Measurements from ENCODE around the gene UGT1A8.

UGT1A8 gene

DNA sequence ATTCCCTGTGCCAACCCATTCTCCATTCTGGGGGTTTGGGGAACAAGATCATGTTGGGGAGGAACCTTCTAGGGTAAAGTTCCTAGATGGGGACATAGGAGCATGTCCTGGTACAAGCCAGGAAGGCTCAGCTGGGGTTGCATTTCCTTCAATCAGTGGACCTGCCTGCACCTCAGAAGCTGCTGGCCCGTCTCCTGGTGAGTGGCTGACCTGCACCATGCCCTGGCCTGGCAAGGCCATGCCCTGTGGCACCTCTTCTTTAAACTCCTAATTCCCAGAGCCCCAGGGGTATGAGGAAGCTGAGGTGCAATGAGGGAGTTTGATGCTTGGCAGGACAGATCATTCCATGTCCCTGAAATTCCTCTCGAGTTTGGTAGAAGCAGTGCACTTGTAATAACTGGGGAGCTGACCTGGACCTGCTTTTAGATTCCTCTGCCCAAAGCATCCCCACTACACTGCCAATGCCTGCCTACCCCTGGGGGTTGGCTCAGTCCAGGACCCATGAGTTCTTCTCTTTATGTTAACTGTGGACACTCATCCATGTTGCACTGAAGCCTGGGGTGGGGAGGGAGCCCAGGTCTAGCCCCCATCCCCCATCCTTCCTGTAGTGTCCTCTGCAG is 186.0 kb downstream of the UGT1A8 start:
- no peak for DNase-seq

DNA sequence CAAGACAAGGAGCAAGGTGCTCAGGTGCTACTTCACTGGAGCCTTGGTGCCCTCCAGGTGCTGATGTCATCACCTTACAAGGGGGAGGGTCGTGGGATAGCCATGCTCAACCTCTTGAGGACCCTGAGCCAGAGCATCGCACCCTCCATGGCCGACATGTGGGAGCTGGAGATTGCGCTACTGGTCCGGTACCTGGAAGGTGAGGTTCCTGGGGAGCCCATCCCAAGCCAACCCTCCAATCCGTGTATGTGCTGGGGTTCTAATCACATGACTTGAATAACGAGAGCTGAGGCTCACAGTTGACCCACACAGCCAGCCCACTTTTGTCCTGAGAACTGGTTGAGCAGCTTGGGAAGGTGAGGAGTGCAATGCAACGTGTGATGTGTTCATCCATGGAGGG is 186.6 kb downstream of the UGT1A8 start:
- no peak for DNase-seq

DNA sequence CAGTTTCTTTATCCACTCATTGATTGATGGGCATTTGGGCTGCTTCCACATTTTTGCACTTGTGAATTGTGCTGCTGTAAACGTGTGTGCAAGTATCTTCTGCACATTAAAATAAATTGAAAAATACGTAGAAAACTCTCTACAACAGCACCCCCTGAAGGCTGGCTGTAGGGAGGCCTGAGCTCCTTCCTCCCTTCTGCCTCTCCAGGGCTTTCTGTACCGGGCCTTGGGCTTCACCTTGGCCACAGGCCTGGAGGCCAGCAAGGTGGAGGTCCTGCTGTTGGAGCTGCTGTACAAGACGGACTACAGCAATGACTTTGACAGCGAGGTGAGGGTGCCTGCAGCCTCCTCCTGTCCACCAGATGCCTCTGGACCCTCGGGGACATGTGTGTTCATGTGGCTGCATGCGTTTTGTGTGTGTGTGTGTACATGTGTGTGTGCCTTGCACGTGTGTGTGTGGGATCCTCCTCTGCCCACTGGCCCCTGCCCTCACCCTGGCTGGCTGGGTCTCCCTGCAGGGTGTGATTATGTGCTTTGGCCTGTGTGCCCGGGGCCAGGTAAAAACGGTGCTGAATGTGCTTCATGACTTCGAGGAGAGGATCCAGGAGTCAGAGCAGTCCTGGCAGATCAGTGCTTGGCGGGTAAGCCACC is 189.9 kb downstream of the UGT1A8 start:
- no peak for DNase-seq

DNA sequence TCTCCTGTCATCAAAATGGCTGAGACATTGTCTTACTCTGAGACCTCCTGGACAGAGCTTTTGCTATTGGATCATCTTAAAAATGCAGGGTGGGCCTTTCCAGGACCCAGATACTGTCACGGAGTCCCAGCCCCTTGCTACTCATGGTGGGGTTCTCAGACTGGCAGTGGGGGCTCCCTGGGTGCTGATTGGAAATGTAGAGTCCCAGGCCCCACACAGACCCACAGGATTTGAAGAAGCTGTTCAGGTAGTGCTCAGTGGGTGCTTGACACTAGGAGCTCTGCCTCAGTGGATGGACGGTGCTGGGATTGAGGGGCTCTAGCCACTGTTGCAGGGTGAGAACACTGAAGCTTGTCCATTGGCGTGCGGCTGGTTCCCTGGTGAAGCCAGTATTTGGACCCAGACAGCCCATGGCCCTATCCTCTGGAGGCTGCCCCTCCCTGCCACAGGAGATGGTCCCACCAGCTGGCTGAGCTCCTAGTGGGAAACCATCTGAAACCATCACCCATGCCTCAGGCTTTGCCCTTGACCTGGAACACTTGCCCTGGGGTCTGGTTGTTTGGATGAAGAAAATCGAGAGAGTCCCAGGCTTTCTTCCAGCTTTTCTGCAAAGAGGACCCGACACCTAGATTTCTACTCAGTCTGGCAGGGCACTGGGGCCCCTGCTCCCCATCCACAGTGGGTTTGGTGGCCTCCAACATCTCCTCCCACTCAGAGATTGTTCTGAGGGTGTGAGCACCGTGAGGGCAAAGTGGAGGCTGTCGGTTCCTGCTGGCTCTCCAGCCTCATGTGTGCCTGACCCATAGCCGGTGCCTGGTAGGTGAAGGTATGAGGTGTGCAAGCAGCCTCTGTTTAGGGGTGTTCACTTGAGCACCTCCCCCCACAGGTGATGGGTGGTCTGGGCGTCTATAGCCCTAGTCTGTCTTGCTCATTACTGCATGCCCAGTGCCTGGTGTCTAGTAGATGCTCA is 190.8 kb downstream of the UGT1A8 start:
- DNase-seq, result no peak

DNA sequence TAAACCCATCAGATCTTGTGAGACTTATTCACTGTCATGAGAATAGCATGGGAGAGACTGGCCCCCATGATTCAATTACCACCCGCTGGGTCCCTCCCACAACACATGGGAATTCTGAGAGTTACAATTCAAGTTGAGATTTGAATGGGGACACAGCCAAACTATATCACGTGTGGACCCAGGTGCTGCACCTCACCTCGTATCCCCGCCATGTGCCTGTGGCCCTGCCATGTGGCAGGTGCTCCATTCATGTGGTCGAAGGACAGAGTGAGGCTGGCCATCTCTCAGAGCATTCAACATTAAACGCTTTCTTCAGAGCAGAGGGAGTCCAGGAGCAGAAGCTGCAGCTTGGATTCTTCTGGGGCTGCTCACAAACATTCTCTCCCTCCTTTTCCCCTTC is 193.0 kb downstream of the UGT1A8 start:
- no peak for DNase-seq

DNA sequence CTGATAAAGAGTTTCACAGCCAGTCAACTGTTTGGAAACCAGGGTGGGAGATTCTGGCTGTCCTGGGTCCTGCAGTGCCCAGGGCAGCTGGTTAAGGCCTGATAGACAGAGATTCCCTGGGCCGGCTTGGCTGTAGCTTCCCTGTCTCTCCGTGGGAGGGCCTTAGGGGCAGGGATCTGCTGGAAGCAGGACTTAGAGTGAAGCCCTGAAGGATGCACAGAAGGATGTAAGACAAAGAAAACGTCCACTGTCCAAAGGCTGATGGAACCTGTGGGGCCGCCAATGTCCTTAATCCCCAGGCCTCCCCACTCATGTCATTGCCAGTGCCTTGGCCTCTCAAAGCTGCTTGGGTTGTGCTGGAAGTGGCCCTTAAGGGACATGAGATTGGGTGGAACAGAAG is 193.7 kb downstream of the UGT1A8 start:
- no peak for DNase-seq

DNA sequence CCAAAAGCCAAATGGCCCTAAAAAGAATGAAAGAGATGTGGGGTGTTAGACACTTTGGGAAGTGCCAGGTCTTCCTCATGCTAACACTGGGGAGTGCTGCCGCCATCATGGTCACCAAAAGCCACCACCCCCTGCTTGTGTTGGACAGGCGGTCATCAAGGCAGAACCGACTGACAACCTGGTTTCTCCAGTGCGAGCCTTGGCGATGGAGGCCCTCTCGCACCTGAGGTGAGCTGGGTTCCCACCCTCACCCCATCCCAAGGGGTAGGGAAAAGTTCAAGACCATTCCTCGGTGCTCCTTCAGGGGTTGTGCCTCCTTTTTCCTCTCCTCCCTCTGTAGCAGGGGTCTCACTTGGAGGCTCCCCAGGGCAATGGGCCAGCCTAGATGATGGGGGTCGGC is 194.3 kb downstream of the UGT1A8 start:
- DNase-seq, result no peak

DNA sequence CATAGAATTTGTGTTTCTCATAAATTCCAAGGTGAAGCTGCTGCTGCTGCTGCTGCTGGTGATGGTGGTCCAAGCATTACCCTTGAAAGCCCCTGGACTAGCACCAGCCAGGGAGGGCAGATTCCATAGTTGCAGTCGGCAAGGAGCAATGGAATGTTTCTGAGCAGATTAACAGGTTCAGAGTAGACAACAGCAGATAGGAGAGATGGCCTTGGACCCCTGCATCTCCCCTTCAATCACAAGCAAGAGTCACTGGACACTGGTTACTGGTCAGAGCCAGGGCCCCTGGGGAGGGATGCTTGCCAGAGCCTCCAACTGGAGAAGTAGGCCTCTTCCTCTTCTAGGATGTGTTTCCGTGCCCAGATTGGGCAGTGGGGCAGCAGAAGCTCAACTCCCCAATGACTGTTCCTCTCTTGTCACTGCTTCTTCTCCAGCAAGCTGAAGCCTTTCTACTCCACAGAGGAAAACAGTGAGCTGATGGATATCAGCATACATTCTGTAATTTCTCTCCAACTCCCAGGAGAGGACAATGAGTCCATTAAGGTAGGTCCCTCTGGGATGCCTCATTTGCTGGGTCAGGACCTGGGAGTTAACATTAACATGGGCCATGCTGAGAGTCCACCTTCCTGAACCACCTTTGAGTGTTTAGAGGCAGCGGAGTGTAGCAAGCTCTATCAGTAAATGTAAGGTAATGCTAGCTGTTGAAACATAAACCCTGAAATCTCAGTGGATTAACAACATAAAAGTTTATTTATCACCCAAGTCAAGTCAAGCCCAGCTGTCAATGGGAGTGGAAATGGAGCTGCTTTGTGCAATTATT is 196.0 kb downstream of the UGT1A8 start:
- DNase-seq, result no peak

DNA sequence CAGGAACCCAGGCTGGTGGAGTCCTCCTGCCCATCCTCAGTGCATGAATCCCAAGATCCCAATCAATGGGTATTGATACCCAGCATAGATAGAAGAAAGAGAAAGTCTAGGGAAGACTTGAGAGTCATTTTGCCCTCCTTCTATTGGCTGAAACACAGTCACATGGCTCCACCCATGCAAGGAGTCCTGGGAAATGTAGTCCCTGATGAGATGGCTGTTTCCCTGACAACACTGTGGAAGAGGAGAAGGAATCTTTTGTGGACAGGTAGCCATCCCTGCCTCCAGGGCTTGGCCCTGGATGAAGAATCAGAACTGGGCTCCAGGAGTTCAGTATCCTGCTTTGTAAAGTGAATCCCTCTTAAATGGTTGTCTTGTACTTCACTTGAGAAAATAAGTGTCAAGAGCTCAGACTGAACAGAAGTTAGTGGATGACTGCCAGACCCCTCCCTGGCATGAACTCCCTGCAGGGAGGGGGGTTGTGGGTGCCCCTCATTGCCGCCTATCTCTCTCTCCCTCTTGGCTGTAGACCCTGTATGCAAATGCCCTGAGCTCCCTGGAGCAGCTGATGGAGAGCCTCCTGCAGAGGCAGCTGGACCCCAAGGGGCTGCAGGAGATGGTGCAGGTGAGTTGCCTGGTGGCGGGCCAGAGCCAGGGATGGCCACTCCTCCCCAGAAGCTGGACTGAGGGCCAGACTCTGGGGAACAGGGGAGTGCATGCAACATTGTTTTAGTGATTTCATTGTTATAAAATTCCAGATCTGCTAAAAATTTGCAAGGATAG is 196.8 kb downstream of the UGT1A8 start:
- no peak for DNase-seq

DNA sequence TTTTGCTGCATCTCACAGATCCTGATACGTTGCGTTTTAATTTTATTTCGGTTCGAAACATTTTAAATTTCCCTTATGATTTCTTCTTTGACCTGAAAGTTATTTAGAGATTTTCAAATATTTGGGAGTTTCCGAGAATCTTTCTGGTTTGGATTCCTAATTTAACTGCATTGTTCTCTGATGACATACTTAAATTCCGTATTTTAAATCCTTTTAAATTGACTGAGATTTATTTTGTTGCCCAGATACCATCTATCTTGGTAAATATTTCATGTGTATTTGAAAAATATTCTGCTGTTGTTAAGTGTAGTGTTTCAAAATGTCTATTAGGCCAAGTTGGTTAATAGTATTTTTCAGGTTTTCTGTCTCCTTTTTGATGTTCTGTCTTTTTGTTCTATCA is 198.4 kb downstream of the UGT1A8 start:
- DNase-seq, result no peak

DNA sequence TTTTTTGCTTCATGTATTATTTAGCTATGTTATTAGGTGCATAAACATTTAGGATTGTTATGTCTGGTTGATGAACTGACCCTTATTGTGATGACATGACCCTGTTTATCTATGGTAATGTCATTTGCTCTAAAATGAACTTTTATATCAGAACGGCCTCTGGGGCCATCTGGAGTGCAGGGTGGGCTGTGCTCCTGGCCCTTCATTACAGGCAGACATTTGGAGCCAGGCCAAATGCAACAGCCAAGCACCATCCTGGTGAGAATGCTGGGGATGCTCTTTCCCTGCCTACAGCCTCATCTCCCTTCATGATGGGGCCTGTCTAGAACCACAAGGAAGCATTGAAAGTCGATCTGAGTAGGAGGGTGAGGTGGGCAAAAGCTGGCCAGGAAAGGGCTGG is 198.9 kb downstream of the UGT1A8 start:
- DNase-seq, result no peak

DNA sequence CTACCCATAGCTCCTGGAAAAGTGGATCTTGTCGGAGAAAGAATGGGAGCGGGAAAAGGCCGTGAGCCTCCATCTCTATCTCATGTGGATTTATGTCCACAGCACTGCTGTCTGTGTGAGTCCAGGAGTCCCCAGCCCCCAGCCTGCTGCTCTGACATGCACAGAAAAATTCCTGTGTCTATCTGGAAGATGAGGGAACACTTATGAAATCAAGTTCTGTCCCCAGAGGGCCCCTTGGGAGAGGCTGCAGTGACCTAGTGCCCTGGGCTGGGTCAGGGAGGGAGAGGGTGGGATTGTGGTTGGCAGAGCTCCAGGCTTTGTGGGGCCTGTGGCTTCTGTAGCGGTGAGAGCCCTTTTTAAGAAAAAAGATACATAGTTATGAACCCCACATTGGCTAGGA is 199.3 kb downstream of the UGT1A8 start:
- DNase-seq, result no peak

DNA sequence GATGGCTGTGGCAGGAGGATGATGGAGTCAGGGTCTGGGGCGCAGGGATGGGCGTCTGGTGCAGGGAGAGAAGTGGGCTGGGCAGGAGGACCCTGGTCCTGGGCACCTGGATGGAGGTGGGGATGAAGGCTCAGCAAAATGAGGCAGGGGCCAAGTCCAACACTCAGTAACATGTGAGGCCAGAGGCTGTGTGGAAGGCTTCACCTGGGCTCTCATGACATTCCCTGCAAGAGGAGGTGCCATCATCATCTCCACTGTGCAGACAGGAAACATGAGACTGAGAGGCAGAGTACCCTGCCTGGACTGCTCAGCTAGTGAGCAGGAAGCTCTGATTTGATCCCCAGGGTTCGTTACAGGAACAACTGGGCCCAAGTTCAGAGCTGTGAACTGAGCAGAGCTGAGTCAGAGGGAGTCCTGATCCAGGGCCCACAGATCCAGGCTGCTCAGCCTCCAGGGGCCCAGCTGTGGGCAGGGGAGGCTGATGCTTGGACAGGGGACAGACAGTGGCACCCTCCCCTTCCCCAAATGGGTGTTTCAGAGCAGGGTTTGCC is 200.0 kb downstream of the UGT1A8 start:
- DNase-seq, result no peak

DNA sequence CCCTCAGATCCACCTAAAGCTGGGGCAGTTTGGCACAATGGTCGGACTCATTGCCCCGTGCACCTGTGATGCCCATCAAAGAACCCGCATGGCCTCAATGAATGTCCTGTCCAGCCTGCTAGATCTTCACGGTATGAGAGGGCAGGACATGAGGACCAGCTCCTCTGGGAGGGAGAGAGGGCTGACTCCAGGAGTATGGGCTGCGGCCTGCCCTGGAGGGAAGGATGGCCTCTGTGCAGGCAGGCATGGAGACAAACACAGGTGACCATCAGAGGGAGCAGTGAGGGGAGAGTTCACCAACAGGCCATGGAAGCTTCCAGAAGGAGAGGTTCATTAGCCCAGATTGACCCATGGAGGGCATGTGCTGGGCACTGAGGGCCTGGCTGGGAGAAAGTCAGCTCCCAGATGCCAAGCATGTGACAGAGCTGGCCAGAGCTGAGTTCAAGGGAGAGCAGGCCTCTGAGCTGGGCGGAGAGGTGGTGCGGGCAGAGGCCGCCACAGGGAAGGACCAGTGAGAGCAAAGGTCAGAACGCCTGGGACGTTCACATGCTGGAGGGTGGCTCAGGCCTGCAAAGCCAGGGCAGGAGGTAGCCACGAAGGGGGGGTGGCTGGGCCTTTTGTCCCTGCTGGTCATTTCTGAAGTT is 200.7 kb downstream of the UGT1A8 start:
- DNase-seq, result no peak

DNA sequence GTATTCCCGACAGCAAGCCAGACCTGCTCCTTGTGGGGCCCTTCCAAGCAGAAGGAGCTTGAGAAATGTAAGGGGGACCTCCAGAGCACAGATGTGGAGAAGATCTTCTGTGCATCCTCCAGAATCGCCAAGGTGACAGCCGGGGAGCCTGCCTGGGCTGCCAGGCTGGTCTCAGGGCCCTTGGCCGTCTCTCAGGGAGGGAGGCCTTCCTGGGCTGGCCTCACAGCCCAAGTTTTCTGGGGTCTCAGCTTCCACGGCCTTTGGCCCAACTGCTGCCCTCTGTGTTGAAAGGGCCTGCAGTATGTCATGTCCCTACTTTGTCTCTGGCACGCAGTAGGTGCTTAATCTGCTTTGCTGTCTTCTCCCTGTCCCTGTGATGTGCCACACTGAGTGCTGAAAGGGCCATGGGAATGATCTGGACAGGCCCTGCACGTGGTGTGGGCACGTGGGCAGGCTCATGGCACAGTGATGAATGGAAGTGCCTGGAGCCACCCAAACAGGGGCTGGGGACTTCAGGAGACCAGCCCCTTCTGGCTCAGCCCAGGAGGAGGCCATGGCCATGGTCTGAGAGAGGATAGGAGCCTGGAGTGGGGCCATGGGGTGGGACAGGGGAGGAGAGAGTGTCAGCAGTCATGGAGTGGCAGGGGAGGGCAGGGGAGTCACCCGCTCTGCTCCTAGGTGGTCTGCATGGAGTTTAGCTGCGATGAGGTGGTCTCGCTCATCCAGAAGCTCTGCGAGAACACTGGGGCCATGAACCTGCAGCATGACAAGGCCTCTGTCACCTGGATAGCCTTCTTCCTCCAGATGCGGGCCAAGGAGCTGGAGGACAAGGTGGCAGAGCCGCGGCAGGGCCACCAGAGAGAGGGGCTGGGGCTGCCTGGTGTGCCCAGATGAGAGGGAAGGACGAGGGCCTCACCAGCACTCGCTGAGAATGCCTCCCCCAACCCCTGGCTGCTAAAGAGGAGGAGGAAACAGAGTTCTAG is 201.5 kb downstream of the UGT1A8 start:
- DNase-seq, result no peak

DNA sequence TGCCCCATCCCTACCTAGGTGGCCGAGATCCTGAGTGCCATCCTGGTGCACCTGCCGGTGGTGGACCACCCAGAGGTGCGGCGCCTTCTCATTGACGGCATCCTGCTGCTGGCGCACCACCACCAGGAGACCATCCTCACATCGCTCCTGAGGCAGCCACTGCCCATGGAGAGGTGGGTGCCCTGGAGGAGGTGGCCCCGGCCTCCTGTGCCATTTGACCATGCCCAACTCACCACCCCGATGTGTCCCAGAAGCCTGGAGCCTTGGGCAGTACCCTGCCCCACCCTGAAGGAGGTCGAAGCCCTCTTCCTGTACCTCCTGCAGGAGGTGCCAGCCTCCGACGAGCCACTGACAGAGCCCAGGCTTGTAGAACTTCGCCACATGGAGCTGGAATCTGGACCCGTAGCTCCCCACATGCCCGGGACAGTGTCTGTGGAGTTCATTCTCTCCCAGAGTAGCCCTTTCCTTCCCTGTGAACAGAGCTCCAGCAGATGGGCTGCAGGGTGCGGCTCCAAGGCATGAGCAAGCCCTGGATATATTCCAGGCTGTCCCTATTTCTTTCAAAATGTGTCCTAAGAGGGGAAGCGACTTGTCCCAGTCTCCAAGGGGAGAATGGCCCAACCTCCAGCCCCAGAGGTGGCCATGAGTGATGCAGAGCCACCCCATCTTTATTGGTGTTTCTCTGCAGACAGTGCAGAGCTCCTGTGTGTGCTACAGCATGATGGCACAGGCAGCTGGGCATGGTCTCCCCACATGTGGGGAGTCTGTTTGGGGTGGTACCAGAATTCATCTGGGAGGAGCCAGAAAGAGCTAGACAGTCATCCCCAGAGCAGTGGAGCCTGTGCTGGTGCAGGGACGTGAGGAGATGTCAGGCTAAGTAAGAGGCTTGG is 202.7 kb downstream of the UGT1A8 start:
- no peak for DNase-seq

DNA sequence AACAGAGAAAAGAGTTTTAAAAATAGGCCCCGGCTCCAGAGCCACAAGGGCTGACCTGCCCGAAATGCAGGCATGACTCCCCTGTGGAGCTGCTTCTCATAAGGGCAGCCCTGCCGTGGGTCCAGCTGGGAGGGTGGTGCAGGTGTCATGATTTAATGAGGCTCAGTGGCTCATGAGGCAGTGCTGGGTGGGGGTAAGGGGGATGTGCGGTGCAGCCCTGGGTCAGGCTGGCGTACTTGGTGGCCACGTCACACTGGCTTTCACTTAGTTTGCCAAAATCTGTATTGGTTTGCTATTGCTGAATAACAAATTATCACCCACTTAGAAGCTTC is 203.3 kb downstream of the UGT1A8 start:
- no peak for DNase-seq

DNA sequence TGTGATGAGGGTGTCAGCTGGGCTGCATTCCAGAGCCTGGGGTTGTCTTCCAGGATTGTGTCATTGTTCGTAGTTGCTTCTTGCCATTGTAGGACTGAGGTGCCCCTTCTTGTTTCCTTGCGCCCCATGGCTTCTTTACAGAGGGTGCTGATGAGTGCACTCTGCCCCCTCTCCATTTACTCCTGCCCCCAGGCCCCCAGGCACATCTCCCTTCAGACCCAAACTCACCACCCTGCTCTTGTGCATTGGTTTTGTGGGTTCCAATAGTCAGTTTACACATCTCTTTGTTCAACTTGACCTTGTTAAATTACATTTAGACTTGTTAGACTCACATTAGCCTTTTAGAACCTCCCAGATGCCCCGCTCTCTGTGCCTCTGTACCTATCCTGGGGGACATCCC is 203.8 kb downstream of the UGT1A8 start:
- no peak for DNase-seq

DNA sequence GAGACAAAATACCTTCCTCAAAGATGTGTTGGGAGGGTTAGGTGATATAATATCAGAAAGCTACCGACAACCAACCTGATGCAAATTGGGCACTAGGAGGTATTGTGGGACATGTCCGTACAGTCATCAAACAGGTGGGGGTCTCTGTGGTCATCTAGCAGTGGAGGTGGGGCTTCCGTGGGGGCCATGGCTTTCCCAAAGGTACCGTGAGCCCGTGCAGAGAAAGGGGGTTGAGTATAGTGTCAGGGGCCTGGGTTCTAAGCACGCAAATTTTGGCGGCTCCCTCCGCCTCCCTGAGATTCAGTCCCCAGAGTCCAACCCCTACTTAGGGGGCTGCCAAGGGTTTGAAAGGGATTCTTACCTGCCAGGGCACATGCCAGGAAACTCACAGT is 204.3 kb downstream of the UGT1A8 start:
- no peak for DNase-seq

All from CD4-positive, alpha-beta T cell treated with Interleukin-1 beta for 1 hour (primary cell).